ENCODE results near the gene HSD17B14. TPM values are rescaled to one million over a fixed set of nuclear protein-coding genes. Genes with fewer than 3 reads are reported as not detected.
"Not testable (repeated sequence)": the region's sequence is repeated elsewhere in the genome, so short reads cannot be mapped to it uniquely, and the experiment has no call there.

Gene HSD17B14
- total and polyA plus RNA-seq, 2 experiments from 2014 or later = 8.4 to 11.7 TPM

DNA sequence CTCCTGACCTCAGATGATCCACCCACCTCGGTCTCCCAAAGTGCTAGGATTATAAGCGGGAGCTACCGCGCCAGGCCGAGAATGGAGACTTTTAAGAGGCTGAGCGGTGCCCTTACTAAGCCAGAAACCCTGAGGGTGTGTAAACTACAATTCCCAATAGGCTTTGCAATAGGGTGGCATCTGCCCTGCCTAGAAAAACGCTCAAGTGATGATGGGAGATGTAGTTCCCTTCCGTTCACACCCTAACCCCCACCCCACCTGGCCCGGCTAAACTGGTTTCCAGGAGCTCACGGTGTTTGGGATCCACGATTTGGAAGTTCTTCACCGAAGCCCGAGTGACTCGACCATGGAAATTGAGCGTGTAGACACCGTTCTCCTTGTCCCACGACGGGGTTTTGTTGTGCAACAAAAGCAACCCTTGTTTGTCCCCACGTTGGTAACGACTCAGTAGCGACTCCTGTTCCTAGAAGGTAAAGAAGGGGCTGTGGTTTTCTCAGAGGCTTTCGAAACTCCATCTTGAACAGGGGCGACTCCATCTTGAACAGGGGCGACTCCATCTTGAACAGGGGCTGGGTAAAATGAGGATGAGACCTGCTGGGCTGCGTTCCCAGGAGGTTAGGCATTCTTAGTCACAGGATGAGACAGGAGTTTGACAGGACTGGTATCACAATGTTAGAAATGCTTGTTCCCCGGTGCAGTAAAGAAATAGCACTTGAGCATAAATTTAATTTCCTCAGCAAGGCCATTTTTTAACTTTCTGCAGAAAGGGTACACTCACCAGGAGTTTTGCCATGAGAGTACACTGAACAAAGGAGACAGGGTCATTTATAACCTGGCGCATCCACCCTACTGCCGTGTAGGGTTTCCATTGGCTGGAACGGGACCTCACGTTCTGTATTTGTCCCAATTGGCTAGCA is 45.7 kb upstream of the HSD17B14 start (continued):
- TF ChIP-seq, protein P1, sequence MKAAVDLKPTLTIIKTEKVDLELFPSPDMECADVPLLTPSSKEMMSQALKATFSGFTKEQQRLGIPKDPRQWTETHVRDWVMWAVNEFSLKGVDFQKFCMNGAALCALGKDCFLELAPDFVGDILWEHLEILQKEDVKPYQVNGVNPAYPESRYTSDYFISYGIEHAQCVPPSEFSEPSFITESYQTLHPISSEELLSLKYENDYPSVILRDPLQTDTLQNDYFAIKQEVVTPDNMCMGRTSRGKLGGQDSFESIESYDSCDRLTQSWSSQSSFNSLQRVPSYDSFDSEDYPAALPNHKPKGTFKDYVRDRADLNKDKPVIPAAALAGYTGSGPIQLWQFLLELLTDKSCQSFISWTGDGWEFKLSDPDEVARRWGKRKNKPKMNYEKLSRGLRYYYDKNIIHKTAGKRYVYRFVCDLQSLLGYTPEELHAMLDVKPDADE (IDR thresholded peaks at IDR 0.05) = peak; percentile 94

DNA sequence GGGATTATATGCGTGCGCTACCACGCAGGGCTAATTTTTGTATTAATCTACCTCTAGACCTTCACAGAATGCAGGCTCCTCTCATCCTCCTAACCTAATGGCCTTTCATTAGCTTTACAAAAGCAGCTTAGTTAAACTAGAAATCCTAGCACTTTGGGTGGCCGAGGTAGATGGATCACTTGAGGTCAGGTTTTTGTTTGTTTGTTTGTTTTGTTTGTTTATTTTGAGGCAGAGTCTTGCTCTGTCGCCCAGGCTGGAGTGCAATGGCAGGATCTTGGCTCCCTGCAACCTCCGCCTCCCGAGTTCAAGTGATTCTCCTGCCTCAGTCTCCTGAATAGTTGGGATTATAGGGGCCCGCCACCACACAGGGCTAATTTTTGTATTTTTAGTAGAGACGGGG is 43.4 kb upstream of the HSD17B14 start:
- peaks cover 11% of the 10 kb centered on the region; the same call in 2 of the 3 replicates for H3K9me3 Mint-ChIP-seq
- 0 out of 2 replicates have a peak overlapping the region, but pooled peaks have one; percentile 1 for H3K4me2 ChIP-seq
- ATAC-seq (peak; percentile 19), DNase-seq (ENCODE audit: low spot score) (peak; percentile 74)
- H3K27ac ChIP-seq (ENCODE audit: low read depth) = 0 out of 2 replicates have a peak overlapping the region, but pooled peaks have one; percentile 41
- not testable (repeated sequence) for H3K4me3 Mint-ChIP-seq; H4K20me1 ChIP-seq (replicated peaks; ENCODE audit: insufficient read depth); H3K36me3 ChIP-seq (ENCODE audit: insufficient read depth); H3K4me1 ChIP-seq (ENCODE audit: insufficient read depth); H2AFZ ChIP-seq; H3K27me3 Mint-ChIP-seq (ENCODE audit: insufficient read depth, low read depth, poor library complexity); H3K4me3 ChIP-seq; H3K27me3 ChIP-seq (ENCODE audit: insufficient read depth); H3F3A ChIP-seq (replicated peaks; ENCODE audit: low read depth); H3K4me1 Mint-ChIP-seq; H3K79me2 ChIP-seq (replicated peaks; ENCODE audit: insufficient read depth); H3K9me2 ChIP-seq (ENCODE audit: insufficient read depth); H3K27ac Mint-ChIP-seq
- TF ChIP-seq NANOG (IDR thresholded peaks at IDR 0.05; ENCODE audit: borderline replicate concordance) = peak; percentile 27; the same call in 1 of the 2 replicates
- H3K36me3 Mint-ChIP-seq (ENCODE audit: low read depth) = peaks cover 43% of the 10 kb centered on the region

DNA sequence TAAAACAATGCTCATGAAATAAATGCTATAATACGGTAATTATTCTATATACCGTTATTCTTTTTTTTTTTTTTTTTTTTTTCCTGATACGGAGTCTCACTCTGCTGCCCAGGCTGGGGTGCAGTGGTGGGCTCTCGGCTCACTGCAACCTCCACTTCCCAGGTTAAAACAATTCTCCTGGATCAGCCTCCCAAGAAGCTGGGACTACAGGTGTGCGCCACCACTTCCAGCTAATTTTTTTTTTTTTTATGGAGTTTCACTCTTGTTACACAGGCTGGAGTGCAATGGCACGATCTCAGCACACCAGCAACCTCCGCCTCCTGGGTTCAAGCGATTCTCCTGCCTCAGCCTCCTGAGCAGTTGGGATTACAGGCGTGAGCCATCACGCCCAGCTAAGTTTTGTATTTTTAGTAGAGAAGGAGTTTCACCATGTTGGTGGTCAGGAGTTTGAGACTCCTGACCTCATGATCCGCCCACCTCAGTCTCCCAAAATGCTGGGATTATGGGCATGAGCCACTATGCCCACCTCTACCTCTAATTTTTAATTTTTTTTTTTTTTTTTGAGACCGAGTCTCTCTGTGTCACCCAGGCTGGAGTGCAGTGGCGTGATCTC is 42.8 kb upstream of the HSD17B14 start:
- peaks cover 8% of the 10 kb centered on the region; the same call in 1 of the 2 replicates for H3F3A ChIP-seq (replicated peaks; ENCODE audit: low read depth)
- no peaks in the 10 kb centered on the region for H3K27me3 ChIP-seq (ENCODE audit: insufficient read depth)
- Mint-ChIP-seq H3K27me3 (ENCODE audit: insufficient read depth, low read depth, poor library complexity) (peaks cover 5% of the 10 kb centered on the region), H3K9me3 (peaks cover 11% of the 10 kb centered on the region; the same call in 2 of the 3 replicates), H3K36me3 (ENCODE audit: low read depth) (peaks cover 48% of the 10 kb centered on the region), H3K4me1 (peaks cover 8% of the 10 kb centered on the region), H3K27ac (no peak overlapping the region), H3K4me3 (no peak overlapping the region)
- no peaks in the 10 kb centered on the region for H3K9me2 ChIP-seq (ENCODE audit: insufficient read depth)
- no peak overlapping the region for H2AFZ ChIP-seq
- peaks cover 8% of the 10 kb centered on the region; the same call in 1 of the 2 replicates for H4K20me1 ChIP-seq (replicated peaks; ENCODE audit: insufficient read depth)
- H3K4me1 ChIP-seq (ENCODE audit: insufficient read depth) = peaks cover 7% of the 10 kb centered on the region; the same call in 1 of the 2 replicates
- ATAC-seq (no peak), DNase-seq (ENCODE audit: low spot score) (no peak)
- H3K27ac ChIP-seq (ENCODE audit: low read depth) = no peak overlapping the region
- H3K4me3 ChIP-seq = no peak overlapping the region
- H3K79me2 ChIP-seq (replicated peaks; ENCODE audit: insufficient read depth) = peaks cover 10% of the 10 kb centered on the region
- H3K36me3 ChIP-seq (ENCODE audit: insufficient read depth) = peaks cover 7% of the 10 kb centered on the region
- H3K4me2 ChIP-seq = 0 out of 2 replicates have a peak overlapping the region, but pooled peaks have one; percentile 1
- TF ChIP-seq, protein P2, sequence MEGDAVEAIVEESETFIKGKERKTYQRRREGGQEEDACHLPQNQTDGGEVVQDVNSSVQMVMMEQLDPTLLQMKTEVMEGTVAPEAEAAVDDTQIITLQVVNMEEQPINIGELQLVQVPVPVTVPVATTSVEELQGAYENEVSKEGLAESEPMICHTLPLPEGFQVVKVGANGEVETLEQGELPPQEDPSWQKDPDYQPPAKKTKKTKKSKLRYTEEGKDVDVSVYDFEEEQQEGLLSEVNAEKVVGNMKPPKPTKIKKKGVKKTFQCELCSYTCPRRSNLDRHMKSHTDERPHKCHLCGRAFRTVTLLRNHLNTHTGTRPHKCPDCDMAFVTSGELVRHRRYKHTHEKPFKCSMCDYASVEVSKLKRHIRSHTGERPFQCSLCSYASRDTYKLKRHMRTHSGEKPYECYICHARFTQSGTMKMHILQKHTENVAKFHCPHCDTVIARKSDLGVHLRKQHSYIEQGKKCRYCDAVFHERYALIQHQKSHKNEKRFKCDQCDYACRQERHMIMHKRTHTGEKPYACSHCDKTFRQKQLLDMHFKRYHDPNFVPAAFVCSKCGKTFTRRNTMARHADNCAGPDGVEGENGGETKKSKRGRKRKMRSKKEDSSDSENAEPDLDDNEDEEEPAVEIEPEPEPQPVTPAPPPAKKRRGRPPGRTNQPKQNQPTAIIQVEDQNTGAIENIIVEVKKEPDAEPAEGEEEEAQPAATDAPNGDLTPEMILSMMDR (conservative IDR thresholded peaks at IDR 0.05; ENCODE audit: low read depth in 2 of 2) = no peak
- TF ChIP-seq POLR2AphosphoS5 (IDR thresholded peaks at IDR 0.05; ENCODE audit: low read depth) (no peak), CREB1 (CRISPR knock-in tag; IDR thresholded peaks at IDR 0.05; ENCODE audit: low read depth) (no peak), EZH2 (IDR thresholded peaks at IDR 0.05; ENCODE audit: low read depth, unreplicated experiment) (no peak), EZH2phosphoT487 (IDR thresholded peaks at IDR 0.05; ENCODE audit: unreplicated experiment) (no peak), STAT1 (IDR thresholded peaks at IDR 0.05; ENCODE audit: unreplicated experiment) (no peak), NANOG (IDR thresholded peaks at IDR 0.05; ENCODE audit: borderline replicate concordance) (no peak), JUNB (IDR thresholded peaks at IDR 0.05; ENCODE audit: unreplicated experiment) (no peak)
- TF ChIP-seq, protein P1 (IDR thresholded peaks at IDR 0.05) = no peak
- TF ChIP-seq, protein P3, sequence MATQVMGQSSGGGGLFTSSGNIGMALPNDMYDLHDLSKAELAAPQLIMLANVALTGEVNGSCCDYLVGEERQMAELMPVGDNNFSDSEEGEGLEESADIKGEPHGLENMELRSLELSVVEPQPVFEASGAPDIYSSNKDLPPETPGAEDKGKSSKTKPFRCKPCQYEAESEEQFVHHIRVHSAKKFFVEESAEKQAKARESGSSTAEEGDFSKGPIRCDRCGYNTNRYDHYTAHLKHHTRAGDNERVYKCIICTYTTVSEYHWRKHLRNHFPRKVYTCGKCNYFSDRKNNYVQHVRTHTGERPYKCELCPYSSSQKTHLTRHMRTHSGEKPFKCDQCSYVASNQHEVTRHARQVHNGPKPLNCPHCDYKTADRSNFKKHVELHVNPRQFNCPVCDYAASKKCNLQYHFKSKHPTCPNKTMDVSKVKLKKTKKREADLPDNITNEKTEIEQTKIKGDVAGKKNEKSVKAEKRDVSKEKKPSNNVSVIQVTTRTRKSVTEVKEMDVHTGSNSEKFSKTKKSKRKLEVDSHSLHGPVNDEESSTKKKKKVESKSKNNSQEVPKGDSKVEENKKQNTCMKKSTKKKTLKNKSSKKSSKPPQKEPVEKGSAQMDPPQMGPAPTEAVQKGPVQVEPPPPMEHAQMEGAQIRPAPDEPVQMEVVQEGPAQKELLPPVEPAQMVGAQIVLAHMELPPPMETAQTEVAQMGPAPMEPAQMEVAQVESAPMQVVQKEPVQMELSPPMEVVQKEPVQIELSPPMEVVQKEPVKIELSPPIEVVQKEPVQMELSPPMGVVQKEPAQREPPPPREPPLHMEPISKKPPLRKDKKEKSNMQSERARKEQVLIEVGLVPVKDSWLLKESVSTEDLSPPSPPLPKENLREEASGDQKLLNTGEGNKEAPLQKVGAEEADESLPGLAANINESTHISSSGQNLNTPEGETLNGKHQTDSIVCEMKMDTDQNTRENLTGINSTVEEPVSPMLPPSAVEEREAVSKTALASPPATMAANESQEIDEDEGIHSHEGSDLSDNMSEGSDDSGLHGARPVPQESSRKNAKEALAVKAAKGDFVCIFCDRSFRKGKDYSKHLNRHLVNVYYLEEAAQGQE (IDR thresholded peaks at IDR 0.05; ENCODE audit: unreplicated experiment) = no peak
